ENCODE results near the gene ALAS1. TPM values are rescaled to one million over a fixed set of nuclear protein-coding genes. Genes with fewer than 3 reads are reported as not detected.
A peak's percentile ranks its signal among the peaks of the same experiment; 100 is the strongest.

Gene ALAS1
- total RNA-seq: 10 to 100 TPM; 53.2 to 97.3 (median 74.0) TPM

- WGBS, 2 donors: 1 to 2% methylated on average over 23 to 32 of the region's 71 CpGs
- peaks cover 60 to 83% (median 76%) of the 10 kb centered on the region in 4 donors for H3K4me1 ChIP-seq
Measured at GRCh38 chr3:52197842-52198625, at the start of gene ALAS1. TSS of gene ALAS1 (plus strand) at chr3:52198160. CDS start at chr3:52199242, 1,082 bp downstream.

GRCh38 chr3:52149021-52149420, 48.9 kb upstream of the ALAS1 start:
- Histone ChIP-seq H3K36me3 (peaks cover 0 to 7% (median 0%) of the 10 kb centered on the region in 4 donors), H3K9me3 (no peaks in the 10 kb centered on the region), H3K4me3 (no peak overlapping the region), H3K4me1 (peaks cover 9 to 14% (median 12%) of the 10 kb centered on the region in 4 donors), H3K27ac (no peak overlapping the region), H3K27me3 (no peaks in the 10 kb centered on the region)
- WGBS, 2 donors: 97 to 98% methylated on average over 3 to 8 of the region's 8 CpGs
- DNase-seq: no peak
- no peak for ATAC-seq (ENCODE audit: low FRiP score in 2 of 2)
- TF ChIP-seq POLR2AphosphoS5 (IDR thresholded peaks at IDR 0.05) (no peak), EP300 (IDR thresholded peaks at IDR 0.05) (no peak), CTCF (IDR thresholded peaks at IDR 0.05) (no peak), POLR2A (IDR thresholded peaks at IDR 0.05) (no peak)

More at GRCh38 chr3:52197842-52198625, at the start of gene ALAS1:
- Histone ChIP-seq H3K4me3 (peak within 1 kb of the TSS; percentile 88 to 96 (median 92)), H3K27ac (peak within 1 kb of the TSS; percentile 89 to 98 (median 93)), H3K27me3 (no peaks in the 10 kb centered on the region), H3K9me3 (no peaks in the 10 kb centered on the region), H3K36me3 (peaks cover 7 to 21% (median 8%) of the 10 kb centered on the region in 4 donors)
- DNase-seq (peak; percentile 94 to 99), ATAC-seq (ENCODE audit: low FRiP score in 2 of 2) (peak; percentile 85 to 93)
- TF ChIP-seq EP300 (IDR thresholded peaks at IDR 0.05) (no peak), POLR2AphosphoS5 (IDR thresholded peaks at IDR 0.05) (peak; percentile 87 to 98), POLR2A (IDR thresholded peaks at IDR 0.05) (peak in 3 of 4 donors; percentile 85 to 99 (median 99)), CTCF (IDR thresholded peaks at IDR 0.05) (peak; percentile 7 to 70 (median 45))

- Histone ChIP-seq H3K4me3 (no peak overlapping the region), H3K4me1 (peaks cover 8 to 13% (median 10%) of the 10 kb centered on the region in 4 donors), H3K27ac (no peak overlapping the region), H3K27me3 (no peaks in the 10 kb centered on the region), H3K9me3 (no peaks in the 10 kb centered on the region), H3K36me3 (peaks cover 0 to 7% (median 0%) of the 10 kb centered on the region in 4 donors)
- no peak for DNase-seq
- no peak for ATAC-seq (ENCODE audit: low FRiP score in 2 of 2)
- 99 to 100% methylated on average over 4 to 8 of the region's 11 CpGs for WGBS, 2 donors
- TF ChIP-seq CTCF (IDR thresholded peaks at IDR 0.05) (no peak), POLR2AphosphoS5 (IDR thresholded peaks at IDR 0.05) (no peak), POLR2A (IDR thresholded peaks at IDR 0.05) (no peak), EP300 (IDR thresholded peaks at IDR 0.05) (no peak)
Measured at GRCh38 chr3:52149726-52150125, 48.2 kb upstream of the ALAS1 start.

GRCh38 chr3:52150357-52150756, 47.6 kb upstream of the ALAS1 start:
- 94 to 100% methylated on average over 3 of the region's 3 CpGs for WGBS, 2 donors
- TF ChIP-seq EP300 (IDR thresholded peaks at IDR 0.05) (no peak), POLR2A (IDR thresholded peaks at IDR 0.05) (no peak), POLR2AphosphoS5 (IDR thresholded peaks at IDR 0.05) (no peak), CTCF (IDR thresholded peaks at IDR 0.05) (no peak)
- no peak for ATAC-seq (ENCODE audit: low FRiP score in 2 of 2)

More at GRCh38 chr3:52150357-52150756, 47.6 kb upstream of the ALAS1 start:
- no peak overlapping the region for H3K27ac ChIP-seq
- no peaks in the 10 kb centered on the region for H3K27me3 ChIP-seq
- no peak overlapping the region for H3K4me3 ChIP-seq
- DNase-seq: no peak
- peaks cover 8 to 18% (median 10%) of the 10 kb centered on the region in 4 donors for H3K4me1 ChIP-seq
- H3K9me3 ChIP-seq: no peaks in the 10 kb centered on the region
- H3K36me3 ChIP-seq: peaks cover 0 to 2% (median 0%) of the 10 kb centered on the region in 4 donors
